GM12875 (cell line): ENCODE results near the gene PPP1R1A.

Experiments
- H3K4me3 ChIP-seq: one replicate; pipeline ENCODE4 v1.5.1; 2011; ENCODE audit warnings: low read depth, low read length, control low read depth
- TF ChIP-seq, protein P1 (sequence below): IDR thresholded peaks from 2 replicates; pipeline ENCODE4 v1.5.1; 2011; ENCODE audit warnings: low read depth, mild to moderate bottlenecking, control low read depth, inconsistent platforms, low read length, moderate library complexity, borderline replicate concordance; ENCODE audit not compliant: insufficient read depth

PPP1R1A gene, protein sequence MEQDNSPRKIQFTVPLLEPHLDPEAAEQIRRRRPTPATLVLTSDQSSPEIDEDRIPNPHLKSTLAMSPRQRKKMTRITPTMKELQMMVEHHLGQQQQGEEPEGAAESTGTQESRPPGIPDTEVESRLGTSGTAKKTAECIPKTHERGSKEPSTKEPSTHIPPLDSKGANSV

DNA sequence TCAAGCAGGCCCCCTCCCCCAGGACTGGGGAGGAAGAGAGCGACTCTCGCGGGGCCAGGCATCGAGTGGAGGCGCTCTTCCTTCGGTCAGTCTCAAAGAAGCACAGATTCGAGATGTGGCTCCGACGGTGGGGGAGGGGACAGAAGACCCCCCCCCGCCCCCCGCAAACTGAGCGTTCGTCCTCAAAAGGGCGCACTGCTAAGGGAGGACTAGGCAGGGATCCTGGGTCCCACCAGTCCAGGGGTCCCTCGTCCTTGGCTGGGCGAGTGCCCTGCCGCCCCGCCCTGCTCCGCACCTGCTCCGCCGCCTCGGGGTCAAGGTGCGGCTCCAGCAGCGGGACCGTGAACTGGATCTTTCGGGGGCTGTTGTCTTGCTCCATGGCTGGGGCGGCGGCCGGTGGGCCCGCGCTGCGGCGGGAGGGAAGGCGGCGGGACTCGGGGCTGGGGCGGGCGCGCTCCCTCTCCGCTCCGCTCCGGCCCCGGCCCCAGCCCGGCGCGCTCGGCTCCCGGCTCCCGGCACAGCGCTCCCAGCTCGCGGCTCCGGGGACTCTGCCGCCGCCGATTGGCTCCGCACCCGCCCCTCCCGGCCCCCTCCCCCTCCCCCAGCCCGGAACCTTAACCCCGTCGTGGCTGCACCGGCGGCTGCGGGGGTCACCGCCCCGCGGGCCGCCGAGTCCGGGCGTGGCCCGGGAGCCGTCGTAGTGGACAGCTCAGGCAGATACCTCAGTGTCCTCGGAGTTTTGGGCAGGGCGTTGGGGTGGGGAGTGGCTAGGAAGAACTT, at the start of gene PPP1R1A:
Gene PPP1R1A, minus strand, starts transcription at position 550 of the 780 bp plus-strand sequence. Its CDS starts 171 bp downstream, at position 379.
- TF ChIP-seq, protein P1, sequence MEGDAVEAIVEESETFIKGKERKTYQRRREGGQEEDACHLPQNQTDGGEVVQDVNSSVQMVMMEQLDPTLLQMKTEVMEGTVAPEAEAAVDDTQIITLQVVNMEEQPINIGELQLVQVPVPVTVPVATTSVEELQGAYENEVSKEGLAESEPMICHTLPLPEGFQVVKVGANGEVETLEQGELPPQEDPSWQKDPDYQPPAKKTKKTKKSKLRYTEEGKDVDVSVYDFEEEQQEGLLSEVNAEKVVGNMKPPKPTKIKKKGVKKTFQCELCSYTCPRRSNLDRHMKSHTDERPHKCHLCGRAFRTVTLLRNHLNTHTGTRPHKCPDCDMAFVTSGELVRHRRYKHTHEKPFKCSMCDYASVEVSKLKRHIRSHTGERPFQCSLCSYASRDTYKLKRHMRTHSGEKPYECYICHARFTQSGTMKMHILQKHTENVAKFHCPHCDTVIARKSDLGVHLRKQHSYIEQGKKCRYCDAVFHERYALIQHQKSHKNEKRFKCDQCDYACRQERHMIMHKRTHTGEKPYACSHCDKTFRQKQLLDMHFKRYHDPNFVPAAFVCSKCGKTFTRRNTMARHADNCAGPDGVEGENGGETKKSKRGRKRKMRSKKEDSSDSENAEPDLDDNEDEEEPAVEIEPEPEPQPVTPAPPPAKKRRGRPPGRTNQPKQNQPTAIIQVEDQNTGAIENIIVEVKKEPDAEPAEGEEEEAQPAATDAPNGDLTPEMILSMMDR: no peak
- no peak within 1 kb of the TSS for H3K4me3 ChIP-seq

DNA sequence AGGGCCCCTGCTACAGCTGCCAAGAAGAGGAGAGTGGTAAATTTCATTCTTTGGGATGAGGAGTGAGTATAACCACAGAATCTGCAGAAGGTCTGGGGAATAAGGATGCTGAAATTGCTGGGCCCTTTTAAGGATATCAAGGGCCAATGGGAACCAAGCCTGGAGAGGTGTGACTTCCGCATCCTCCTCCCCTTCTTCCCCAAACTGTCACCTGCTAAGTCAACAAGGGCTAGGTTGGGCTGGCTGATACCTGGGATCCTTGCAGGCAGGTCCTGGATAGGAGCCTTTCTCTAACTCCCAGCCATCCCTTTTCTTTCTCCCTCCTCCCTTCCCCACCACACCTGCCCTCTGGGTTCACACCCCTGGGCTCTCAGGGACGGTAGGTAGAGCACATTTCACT, 46.3 kb upstream of the PPP1R1A start, which contains the start of gene LACRT:
Gene LACRT, minus strand, starts transcription at position 101 of the 400 bp plus-strand sequence. Its CDS starts 54 bp downstream, at position 47.
- TF ChIP-seq, protein P1: no peak
- H3K4me3 ChIP-seq: no peak within 1 kb of the TSS

DNA sequence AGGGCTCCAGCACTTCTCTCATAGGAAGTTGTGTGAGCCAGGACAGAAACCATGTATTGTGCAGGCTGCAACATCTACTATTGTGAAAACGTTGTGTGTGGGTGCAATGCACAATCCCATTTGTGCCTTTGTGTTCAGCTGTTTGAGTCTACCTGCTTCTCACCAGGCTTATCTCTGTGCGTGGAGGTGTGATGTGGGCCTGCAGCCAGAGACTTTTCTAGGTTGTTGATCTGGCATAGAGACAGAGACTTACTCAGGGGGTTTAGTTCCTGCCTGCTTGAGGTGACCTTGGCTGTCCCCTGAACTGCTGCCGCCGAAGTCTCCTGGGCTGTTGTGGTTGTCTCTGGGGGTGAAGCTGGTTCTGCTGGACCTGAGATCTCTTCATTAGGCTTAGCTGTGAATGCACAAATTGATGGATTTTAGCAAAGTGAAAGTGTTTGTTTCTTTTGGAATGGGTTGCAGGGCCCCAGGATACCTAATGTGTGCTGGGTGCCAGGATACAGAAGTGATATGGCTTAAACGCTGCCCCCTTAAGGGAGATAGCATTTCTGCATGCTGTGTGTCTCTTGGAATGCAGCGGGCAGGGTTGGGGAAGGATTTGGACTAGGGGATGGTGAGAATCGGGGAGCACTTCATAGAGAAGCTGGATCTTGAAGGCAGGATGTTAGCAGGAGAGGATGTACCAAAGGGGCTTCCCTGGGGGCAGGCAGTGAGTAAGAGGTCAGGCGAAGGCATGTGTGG, 43.7 kb upstream of the PPP1R1A start:
- TF ChIP-seq, protein P1: 0 out of 2 replicates have a peak, but pooled peaks have one; percentile 13
- H3K4me3 ChIP-seq: no peak overlapping the region

DNA sequence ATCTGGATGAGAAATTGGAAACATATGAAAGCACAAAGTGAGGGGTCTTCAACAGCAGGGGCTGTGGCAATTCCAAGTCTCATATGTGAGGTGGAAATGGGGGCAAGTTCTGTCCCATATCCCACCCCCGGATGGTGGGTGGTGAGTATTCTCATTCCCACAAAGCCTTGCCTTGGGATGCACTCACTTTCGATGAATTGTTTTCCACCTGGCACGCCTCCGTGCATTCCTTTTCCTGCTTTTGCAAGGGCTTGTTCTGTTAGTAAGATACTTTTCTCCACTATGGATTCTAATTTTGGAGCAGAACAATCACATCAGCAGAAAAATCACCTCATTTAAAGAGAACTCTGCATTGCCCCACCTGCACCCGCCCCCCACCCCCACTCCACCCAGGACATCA, 43.1 kb upstream of the PPP1R1A start:
- H3K4me3 ChIP-seq: no peak overlapping the region
- TF ChIP-seq, protein P1: no peak

DNA sequence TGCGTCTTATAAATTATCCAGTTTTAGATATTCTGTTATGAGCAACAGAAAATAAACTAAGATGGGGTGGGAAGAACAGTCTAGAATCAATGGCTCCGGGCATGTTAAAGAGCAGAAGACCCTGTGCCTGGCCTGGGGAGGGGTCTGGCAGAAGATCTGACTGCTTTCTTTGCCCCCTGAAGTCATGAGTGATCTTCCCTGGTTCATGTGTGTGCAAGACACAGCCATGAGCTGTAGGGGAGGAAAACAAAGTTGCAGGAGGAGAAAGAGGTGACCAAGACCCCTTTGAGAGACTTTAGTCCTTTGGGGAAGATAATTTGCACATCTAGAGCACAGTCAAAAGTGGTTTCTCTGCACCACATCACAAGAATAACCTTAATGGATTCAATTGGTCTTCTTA, 41.5 kb upstream of the PPP1R1A start:
- H3K4me3 ChIP-seq: no peak overlapping the region
- TF ChIP-seq, protein P1: no peak

DNA sequence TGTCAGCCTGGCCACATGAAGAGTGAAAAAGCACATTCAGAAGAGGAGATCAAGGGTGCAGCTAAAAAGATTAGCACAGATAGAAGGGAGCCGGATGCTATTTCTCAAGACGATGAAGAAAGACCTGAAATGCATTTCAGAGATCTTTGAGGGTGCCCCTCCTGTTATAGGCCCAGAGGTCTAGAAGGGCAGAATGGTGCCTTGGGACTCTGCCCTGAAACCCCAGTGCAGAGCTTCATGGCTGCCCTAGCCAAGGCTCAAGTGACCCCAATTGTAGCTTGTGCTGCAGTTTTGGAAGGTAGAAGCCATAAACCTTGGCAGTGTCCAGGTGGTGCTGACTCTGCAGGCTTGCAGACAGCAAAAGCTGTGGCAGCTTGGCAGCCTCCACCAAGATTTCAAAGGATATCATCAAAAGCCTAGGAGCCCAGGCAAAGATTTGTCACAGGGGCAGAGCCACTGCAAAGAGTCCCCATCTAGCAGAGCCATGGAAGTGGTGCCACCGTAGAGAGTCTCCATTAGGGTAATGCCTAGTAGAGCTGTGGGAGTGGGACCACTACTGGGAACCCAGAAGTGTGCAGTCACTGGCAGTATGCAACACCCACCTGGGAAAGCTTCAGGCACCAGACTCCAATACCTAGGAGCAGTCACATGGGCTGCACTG, 39.9 kb upstream of the PPP1R1A start:
- TF ChIP-seq, protein P1: no peak
- no peak overlapping the region for H3K4me3 ChIP-seq
